Stimulated activated CD4-positive, alpha-beta T cell treated with anti-CD3 and anti-CD28 coated beads, Interleukin-1b, Interleukin-23, amount 100 ng/mL, for 4 hours (primary cell): Measurements from ENCODE around the gene SYTL3.
"Not testable (repeated sequence)": the region's sequence is repeated elsewhere in the genome, so short reads cannot be mapped to it uniquely, and the experiment has no call there.

Experiments used
- DNase-seq, 2 donors: peaks; one replicate each; pipeline ENCODE4 v3.0.0-alpha.2; 2020; ENCODE audit warnings: low read depth in 2 of 2

The SYTL3 gene

DNA sequence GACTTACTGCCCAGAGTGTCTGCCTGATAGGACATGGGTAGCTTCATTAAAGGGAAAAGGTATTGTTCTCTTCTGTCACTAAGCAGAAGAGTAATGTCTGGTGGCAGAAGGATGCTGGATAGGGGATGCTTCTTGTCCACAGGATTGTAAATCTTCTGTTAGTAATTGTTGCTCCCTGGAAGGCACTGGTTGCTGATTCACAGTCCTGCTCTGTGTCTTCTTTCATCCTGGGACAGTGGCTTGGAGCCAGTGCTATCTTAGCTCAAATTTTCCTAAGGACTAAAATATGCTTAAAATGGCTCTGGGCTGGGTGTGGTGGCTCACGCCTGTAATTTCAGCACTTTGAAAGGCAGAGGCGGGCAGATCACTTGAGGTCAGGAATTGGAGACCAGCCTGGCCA is 48.0 kb downstream of the SYTL3 start:
- DNase-seq = no peak

DNA sequence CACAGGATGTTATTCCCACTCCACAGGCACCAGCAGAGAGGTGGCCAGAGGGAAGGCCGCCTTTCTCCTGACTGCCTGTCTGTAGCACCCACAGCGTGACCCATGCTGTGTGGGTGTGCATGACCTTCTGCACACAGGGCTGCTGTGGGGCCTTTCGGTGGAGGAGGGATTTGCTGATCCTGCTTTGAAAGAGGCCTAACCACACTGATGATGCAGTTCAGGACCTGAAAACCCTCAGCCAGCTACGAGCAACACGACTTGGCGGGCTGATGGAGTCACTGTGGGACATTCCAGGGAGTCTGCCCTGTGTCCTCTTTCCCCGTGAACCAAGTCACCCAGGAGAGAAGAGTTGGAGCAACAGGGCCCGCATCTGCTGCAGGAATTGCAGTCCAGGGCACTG is 49.1 kb downstream of the SYTL3 start:
- no peak for DNase-seq

DNA sequence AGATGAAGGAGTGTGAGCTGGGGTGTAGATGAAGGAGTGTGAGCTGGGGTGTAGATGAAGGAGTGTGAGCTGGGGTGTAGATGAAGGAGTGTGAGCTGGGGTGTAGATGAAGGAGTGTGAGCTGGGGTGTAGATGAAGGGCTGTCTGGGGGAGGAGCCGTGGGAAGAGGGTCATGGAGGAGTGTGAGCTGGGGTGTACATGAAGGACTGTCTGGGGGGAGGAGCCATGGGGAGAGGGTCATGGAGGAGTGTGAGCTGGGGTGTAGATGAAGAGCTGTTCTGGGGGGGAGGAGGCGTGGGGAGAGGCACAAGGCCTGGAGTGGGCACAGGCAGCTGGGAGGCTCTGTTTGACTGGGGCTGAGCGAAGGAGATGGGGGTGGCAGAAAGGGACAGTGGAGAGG is 51.4 kb downstream of the SYTL3 start:
- not testable (repeated sequence) for DNase-seq

DNA sequence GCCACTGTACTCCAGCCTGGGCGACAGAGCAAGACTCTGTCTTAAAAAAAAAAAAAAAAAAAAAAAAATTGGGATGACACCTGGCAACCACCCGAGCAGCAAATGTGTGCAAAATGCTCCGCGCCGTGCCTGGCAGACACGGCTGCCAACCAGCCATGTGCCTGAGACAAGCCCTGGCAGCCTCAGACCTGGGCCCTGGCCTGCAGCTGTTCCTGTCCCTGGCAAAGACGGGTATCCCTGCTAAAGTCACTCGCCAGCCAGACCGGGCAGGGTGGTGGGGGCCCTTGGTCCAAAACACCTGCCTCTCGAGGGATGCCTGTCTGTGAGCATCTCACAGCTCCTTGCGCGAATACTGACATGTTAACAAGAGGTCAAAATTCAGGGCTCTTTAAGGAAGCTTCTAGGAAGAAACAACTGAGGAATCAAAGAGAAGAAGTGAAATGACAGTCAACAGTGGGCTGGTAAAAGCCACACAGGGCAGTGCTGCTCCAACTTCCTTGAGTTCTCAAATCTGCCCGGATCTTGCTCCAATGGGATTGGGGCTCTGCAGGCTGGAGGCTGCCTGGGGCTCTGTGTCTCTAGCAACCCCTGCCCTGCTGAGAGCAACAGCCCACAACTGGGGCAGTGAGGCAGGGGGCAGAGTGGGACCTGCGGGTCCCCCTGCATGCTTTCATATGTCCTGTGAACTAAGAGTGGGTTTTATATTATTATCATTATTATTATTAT is 53.4 kb downstream of the SYTL3 start:
- no peak for DNase-seq

DNA sequence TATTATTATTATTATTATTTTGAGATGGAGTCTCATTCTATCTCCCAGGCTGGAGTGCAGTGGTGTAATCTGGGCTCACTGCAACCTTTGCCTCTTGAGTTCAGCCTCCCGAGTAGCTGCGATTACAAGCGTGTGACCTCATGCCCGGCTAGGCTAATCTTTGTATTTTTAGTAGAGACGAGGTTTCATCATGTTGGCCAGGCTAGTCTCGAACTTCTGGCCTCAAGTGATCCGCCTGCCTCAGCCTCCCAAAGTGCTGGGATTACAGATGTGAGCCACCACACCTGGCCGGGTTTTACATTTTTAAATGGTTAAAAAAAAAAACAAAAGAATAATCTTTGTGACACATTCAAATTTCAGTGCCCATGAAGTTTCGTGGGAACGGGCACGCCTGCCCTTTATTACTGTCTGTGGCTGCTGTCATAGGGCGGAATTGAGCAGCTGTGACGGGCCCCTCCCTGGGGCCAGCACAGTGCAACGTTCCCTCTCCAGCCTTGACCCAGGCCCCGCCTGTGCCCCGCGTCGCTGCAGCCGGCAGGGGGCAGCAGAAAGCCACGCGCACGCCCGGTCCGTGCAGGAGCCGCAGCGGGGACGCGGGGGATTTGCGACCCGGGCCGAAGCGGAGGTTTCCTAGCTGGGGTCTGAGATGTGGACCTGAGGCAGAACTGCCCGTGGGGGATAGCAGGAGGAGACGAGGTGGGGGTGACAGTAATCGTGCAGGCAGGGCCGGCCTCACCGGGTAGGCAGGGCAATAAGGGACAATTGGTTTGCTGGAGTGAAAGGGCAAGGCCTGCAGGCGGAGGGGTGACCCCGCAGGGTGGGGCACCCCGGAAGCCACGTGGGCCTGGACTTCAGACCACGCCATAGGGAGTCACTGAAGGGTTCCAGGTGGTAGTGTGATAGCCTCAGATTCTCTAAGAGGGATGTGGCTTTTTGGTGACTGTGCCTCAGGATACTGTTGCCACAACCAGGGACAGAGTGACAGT is 54.3 kb downstream of the SYTL3 start:
- DNase-seq = peak; percentile 73 to 74

GRCh38 chr6:158705386-158706126 is 55.7 kb downstream of the SYTL3 start:
- no peak for DNase-seq

DNA sequence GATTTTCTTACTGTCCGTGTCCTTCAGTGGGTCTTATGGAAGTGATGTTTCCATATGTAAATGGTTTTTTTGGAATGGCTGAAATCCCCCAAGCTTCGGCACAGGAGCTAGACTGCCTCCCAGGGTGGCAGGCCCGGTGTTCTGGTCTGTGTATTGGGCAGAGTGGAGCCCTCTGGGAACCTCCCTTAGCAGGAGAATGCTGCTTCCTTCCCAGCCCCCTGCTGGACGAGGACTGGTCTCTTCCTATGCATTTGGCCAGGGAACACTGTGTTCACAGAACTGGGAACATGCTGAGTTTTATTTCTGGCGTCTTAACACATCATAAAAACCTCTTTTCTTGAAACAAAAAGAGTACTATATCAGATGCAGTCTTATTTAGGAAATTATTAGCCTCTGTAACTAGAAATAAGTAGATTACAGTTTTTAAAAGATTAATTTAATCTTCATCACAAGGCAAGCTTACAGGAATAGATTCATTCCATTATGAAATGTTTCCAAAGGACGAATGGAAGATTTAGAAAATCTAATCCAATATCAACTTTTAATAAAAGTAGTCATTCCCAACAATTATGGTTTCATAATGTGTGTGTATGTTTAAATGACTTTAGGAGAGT is 56.6 kb downstream of the SYTL3 start:
- DNase-seq = no peak

GRCh38 chr6:158707120-158707820 is 57.4 kb downstream of the SYTL3 start:
- DNase-seq = no peak

DNA sequence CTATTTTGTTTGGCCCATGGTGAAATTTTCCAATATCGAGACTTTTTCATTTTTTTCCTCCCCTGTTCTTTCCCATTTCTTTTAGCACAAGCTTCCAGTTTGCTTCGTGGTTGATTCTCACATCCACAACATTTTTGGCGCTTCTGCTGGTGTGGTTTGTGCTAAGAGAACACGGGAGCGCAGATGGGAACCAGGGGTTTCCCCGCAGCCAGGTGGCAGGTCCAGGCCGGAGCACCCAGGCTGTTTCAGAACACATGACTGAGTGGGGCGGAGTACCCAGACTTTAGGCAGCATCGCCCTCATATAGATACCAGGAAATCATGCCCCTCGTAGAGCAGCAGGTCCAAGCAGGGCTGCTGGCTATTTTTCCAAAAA is 58.0 kb downstream of the SYTL3 start:
- no peak for DNase-seq

DNA sequence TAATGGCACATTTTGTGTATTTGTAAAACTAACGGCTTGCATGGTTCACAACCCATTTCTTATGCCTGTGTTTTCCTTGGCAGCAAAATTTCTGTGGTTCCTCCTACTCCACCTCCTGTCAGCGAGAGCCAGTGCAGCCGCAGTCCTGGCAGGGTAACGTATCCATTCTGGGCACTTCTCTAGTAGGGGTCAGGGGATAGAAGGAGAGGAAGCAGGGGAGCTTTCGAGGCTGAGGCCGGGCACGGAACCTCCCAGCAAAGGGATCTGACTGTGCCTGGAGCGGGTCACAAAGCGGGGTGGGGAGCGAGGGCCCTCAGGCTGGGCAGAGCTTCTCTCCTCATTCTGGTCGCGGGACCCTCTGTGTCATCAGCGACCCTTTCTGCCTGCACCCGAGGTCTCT is 58.4 kb downstream of the SYTL3 start:
- no peak for DNase-seq

GRCh38 chr6:158709809-158710208 is 60.0 kb downstream of the SYTL3 start:
- DNase-seq = no peak

DNA sequence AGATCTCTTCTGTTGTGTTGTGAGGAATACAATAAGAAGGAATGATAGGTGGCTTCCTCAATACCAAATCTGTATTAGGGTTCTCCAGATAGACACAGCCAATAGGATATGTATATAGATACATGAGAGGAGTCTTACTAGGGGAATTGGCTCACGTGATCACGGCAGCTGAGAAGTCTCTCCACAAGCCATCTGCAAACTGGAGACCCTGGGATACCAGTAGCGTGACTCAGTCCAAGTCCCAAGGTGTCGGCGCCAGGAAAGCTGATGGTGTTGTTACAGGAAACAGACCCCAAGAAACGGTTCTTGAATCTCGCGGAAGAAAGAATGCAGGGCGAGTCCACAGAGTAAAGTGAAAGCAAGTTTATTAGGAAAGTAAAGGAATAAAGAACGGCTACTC is 61.4 kb downstream of the SYTL3 start:
- DNase-seq = no peak

GRCh38 chr6:158713469-158713868 is 63.6 kb downstream of the SYTL3 start:
- no peak for DNase-seq

GRCh38 chr6:158714706-158715105 is 64.9 kb downstream of the SYTL3 start:
- no peak for DNase-seq

DNA sequence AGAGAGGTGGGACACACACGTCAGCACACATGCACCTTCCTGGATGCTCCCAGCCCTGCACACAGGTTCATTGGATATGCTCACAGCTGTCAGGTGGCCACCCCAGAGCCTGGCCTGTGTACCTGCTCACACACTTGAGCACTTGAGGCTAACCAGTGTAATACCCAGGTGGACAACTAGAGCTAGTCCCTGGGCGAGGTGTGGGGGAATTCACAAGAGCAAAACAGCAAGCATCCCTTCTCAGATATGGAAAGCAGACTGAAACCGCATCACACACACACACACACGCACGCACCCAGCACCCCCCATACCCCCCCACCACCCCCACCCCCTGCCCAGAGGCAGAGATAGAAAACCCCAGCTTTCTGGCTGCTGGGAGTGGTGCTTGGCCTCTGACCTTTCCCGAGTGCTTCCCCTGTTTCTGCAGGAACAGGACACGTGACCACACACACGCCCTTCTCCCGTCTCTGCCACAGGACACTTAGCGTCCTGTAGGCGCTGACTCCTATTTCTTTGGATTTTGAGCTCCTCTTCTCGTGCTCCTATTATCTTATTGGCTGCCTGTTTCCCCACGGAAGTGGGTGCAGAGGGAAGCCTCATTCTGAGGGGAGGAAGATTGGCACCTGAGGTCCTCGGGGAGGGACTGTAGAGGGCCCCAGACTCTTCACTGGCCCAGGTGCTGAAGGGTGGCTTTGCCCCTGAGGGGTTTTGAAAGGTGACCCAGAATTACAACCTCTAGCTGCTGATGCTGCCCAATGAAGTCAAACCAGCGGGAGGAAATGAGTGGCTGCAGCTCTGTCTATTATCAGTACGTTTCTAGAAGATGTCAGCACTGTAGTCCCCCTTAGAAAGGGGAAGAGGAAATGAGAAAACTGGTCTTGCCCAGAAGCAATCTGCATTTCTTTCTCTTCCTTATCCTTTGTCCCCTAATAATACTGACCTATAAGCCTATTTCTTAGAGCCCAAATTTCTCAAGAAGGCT is 65.8 kb downstream of the SYTL3 start:
- DNase-seq = no peak

GRCh38 chr6:158717341-158718330 is 67.8 kb downstream of the SYTL3 start:
- no peak for DNase-seq

GRCh38 chr6:158718461-158719046 is 68.7 kb downstream of the SYTL3 start:
- DNase-seq = no peak

DNA sequence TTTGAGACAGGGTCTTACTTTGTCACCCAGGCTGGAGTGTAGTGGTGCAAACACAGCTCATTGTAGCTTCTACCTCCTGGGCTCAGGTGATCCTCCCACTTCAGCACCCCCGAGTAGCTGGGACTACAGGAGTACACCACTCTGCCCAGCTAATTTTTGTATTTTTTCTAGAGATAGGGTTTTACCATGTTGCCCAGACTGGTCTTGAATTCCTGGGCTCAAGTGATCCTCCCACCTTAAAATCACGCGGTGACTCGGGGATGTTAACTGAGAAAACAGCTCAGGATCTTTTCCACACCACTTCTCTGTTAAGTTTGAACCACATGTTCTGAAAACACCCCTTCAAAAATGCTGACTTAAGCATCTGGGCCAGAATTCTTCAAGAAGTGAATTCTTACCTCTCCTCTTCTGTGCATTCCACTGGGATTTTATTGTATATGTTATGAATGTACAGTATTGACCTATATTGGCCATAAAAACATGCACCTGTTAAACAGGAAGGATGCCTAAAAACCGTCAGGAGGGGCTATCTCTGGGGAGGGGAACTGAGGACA is 72.4 kb downstream of the SYTL3 start:
- no peak for DNase-seq
